ENCODE results near the gene FBXL16.
"Not testable (repeated sequence)": the region's sequence is repeated elsewhere in the genome, so short reads cannot be mapped to it uniquely, and the experiment has no call there.

FBXL16 gene

DNA sequence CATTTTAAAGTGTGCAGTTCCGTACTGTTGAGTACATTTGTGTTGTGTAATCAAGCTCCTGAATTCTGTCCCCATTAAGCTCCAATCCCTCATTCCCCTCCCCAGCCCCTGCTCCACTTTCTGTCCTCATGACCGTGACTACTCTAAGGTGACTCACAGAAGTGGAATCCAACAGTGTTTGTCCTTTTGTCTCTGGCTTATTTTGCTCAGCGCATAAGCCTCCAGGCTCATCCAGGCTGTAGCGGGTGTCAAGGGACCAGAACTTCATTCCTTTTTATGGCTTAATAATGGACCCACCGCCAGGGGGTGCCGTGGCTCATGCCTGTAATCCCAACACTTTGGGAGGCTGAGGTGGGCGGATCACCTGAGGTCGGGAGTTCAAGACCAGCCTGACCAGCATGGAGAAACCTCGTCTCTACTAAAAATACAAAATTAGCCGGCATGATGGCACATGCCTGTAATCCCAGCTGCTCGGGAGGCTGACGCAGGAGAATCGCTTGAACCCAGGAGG lies 7.2 kb upstream of the FBXL16 start:
- DNase-seq: peak; percentile 75

DNA sequence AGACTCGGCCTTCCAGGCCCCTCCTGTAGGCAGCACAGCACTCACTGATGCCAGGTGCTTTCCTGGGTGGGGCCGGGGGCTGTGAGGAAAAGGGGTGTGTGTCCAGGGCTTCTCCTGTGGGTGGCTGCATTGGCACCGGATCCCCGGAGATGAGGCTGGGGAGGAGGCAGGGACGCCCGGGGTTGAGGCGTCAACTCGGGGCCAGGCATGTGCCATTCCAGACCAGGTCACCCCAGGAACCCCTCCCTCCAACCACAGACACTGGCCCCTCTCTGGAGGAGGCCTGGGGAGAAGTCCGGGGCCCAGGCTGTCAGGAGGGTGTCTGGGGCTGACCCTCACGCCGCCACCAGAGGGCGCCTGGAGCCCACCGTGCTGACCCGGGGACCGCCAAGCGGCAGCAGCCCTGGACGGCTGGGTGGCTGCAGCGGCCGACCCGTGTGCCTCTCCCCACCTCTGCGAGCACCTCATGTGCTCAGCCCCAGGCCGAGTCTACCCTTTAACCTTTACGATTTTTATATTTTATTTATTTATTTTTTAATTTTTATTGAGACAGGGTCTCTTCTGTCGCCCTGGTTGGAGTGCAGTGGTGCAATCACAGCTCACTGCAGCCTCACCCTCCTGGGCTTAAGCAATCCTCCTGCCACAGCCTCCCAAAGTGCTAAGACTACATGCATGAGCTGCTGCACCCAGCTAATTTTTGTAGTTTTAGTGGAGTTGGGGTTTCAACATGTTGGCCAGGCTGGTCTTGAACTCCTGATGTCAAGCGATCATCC lies 6.1 kb upstream of the FBXL16 start:
- peaks cover 35% of the 10 kb centered on the region for H3K4me1 ChIP-seq
- peaks cover 1% of the 10 kb centered on the region for H3K36me3 ChIP-seq
- no peak overlapping the region for H3K4me3 ChIP-seq (ENCODE audit: low read depth, low read length)
- DNase-seq: peak; percentile 92
- H3K9me3 ChIP-seq: no peaks in the 10 kb centered on the region
- TF ChIP-seq, protein P1, sequence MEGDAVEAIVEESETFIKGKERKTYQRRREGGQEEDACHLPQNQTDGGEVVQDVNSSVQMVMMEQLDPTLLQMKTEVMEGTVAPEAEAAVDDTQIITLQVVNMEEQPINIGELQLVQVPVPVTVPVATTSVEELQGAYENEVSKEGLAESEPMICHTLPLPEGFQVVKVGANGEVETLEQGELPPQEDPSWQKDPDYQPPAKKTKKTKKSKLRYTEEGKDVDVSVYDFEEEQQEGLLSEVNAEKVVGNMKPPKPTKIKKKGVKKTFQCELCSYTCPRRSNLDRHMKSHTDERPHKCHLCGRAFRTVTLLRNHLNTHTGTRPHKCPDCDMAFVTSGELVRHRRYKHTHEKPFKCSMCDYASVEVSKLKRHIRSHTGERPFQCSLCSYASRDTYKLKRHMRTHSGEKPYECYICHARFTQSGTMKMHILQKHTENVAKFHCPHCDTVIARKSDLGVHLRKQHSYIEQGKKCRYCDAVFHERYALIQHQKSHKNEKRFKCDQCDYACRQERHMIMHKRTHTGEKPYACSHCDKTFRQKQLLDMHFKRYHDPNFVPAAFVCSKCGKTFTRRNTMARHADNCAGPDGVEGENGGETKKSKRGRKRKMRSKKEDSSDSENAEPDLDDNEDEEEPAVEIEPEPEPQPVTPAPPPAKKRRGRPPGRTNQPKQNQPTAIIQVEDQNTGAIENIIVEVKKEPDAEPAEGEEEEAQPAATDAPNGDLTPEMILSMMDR (IDR thresholded peaks at IDR 0.05; ENCODE audit: low read depth, low read length): peak; percentile 86
- H3K27me3 ChIP-seq: no peaks in the 10 kb centered on the region

More for the DNA sequence above, 7.2 kb upstream of the FBXL16 start:
- not testable (repeated sequence) for H3K27me3 ChIP-seq; H3K9me3 ChIP-seq; H3K4me3 ChIP-seq (ENCODE audit: low read depth, low read length); H3K36me3 ChIP-seq
- peaks cover 38% of the 10 kb centered on the region for H3K4me1 ChIP-seq
- TF ChIP-seq, protein P1 (IDR thresholded peaks at IDR 0.05; ENCODE audit: low read depth, low read length): peak; percentile 41

DNA sequence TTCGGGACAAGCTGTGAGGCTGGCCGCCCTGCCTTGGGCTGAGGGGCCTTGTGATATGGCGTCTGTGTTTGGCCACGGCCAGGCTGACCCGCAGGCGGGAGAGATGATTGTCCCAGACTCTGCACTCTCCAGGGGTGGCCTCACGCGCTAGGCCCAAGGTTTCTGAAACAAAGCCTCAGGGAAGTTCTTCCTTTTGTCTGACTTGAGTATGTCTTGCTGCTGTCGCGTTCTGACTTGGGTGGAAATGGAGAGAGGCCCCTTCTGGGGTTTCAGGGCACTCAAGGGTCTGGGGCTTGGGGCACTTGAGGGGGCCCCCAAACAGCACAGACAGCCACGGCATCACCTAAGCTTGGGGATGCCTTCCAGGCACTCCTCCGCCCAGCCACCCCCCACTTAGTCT lies 5.5 kb upstream of the FBXL16 start:
- Histone ChIP-seq H3K4me3 (ENCODE audit: low read depth, low read length) (no peak overlapping the region), H3K36me3 (no peaks in the 10 kb centered on the region), H3K4me1 (peaks cover 30% of the 10 kb centered on the region), H3K27me3 (no peaks in the 10 kb centered on the region), H3K9me3 (no peaks in the 10 kb centered on the region)
- DNase-seq: no peak
- TF ChIP-seq, protein P1 (IDR thresholded peaks at IDR 0.05; ENCODE audit: low read depth, low read length): no peak

DNA sequence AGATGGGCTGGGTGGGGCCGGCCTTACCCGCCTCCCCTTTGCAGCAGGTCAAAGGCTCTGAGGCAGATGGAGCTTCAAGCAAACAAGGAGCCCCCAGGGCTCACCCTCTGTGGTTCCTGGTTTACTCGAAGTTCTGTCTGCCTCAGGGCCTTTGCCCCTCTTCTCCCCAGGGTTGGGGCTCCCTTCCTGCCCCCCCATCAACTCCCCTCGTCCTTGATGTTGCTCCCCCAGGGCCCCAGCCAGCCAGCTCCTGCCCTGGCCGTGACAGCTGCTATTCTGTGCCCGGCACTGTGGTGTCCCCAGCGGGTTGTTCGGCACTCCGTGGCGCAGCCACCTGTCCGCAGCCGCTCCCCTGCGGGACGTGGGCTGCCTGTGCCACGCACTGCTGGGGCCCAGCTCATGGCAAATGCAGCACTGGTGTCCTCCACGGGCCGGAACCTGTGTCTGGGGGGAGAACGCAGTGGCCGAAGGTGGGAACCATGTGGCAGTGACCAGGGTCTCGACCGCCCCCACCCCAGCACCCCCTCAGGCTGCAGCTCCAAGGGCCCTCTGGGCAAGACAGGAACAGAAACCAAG lies 5.0 kb upstream of the FBXL16 start:
- no peak for DNase-seq
- Histone ChIP-seq H3K27me3 (no peaks in the 10 kb centered on the region), H3K4me1 (peaks cover 30% of the 10 kb centered on the region), H3K4me3 (ENCODE audit: low read depth, low read length) (peak overlapping the region; percentile 44; the same call in 1 of the 2 replicates), H3K9me3 (no peaks in the 10 kb centered on the region), H3K36me3 (no peaks in the 10 kb centered on the region)
- TF ChIP-seq, protein P1 (IDR thresholded peaks at IDR 0.05; ENCODE audit: low read depth, low read length): no peak

DNA sequence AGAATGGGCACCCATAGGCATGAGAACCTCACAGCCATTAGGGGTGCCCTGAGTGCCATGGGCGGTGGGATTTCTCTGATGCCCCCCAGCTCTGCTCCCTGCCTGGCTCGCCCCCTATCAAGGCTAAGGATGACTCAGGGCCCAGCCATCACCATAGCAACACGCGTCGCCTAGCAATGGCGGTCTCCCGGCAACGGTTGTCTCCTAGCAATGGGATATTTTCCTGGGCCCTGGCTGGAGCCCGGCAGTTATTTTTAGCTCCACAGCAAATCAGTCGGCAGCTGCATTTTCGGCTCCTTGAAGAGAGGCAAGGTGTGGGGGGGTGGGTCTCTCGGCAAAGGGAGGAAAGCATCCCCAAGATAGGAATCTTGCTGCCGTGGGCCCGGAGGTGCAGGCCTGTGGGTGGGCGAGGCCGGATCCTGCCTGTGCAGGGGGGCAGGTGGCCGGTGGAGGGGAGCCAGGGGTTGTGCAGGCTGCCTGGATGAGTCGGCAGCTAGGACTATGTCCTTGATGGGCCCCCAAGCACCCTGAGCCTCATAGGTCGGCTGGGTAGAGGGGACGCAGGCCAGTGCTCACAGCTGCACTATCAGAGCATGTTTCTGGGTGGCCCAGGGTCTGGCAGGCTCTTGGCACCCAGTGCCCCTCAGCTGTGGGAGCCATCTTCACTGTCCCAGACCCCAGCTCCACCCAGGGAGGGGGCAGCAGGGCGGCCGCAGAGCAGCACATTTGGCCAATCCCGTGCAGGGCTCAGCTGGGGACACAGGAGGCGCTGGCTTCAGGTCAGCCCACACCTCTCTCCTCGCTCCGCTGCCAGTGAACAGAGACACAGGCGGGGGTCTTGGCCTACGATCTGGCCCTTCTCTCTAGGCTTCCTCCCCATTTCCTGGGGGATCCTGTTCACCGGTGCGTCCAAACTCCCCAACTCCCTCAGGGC lies 4.2 kb upstream of the FBXL16 start:
- Histone ChIP-seq H3K9me3 (no peaks in the 10 kb centered on the region), H3K4me1 (peaks cover 30% of the 10 kb centered on the region)
- TF ChIP-seq, protein P1 (IDR thresholded peaks at IDR 0.05; ENCODE audit: low read depth, low read length): no peak; the same call in 1 of the 2 replicates

More for the DNA sequence above, 4.2 kb upstream of the FBXL16 start:
- H3K36me3 ChIP-seq: no peaks in the 10 kb centered on the region
- peak; percentile 95 for DNase-seq
- H3K27me3 ChIP-seq: no peaks in the 10 kb centered on the region
- peak overlapping the region; percentile 44 for H3K4me3 ChIP-seq (ENCODE audit: low read depth, low read length)

All from BE2C (cell line).